ENCODE data around the gene ZNF607.
A peak's percentile ranks its signal among the peaks of the same experiment; 100 is the strongest.
"Not testable (repeated sequence)": the region's sequence is repeated elsewhere in the genome, so short reads cannot be mapped to it uniquely, and the experiment has no call there.

ZNF607 gene

GRCh38 chr19:37719111-37719926 lies at the start of gene ZNF607:
Gene ZNF607, minus strand, starts transcription at chr19:37719761. Its CDS starts 8,143 bp downstream, at chr19:37711618.
- Mint-ChIP-seq H3K9me3 (peaks cover 20% of the 10 kb centered on the region), H3K4me3 (peak within 1 kb of the TSS; percentile 92), H3K27ac (peak within 1 kb of the TSS; percentile 91), H3K36me3 (ENCODE audit: low read depth) (peaks cover 42% of the 10 kb centered on the region), H3K27me3 (no peaks in the 10 kb centered on the region), H3K4me1 (ENCODE audit: low read depth) (peaks cover 21% of the 10 kb centered on the region)
- peak; percentile 89 for DNase-seq

- H3K4me3 Mint-ChIP-seq = no peak overlapping the region
- peaks cover 32% of the 10 kb centered on the region for H3K9me3 Mint-ChIP-seq
- no peak for DNase-seq
- peaks cover 83% of the 10 kb centered on the region for H3K36me3 Mint-ChIP-seq (ENCODE audit: low read depth)
- no peak overlapping the region for H3K27ac Mint-ChIP-seq
- H3K27me3 Mint-ChIP-seq = no peaks in the 10 kb centered on the region
- H3K4me1 Mint-ChIP-seq (ENCODE audit: low read depth) = no peaks in the 10 kb centered on the region
Measured at GRCh38 chr19:37763488-37763887, 43.9 kb upstream of the ZNF607 start.

GRCh38 chr19:37757683-37758082 lies 38.1 kb upstream of the ZNF607 start:
- Mint-ChIP-seq H3K9me3 (peaks cover 34% of the 10 kb centered on the region), H3K36me3 (ENCODE audit: low read depth) (peaks cover 82% of the 10 kb centered on the region)
- DNase-seq; H3K4me3 Mint-ChIP-seq; H3K27ac Mint-ChIP-seq; H3K4me1 Mint-ChIP-seq (ENCODE audit: low read depth); H3K27me3 Mint-ChIP-seq: not testable (repeated sequence)

- H3K27me3 Mint-ChIP-seq = no peaks in the 10 kb centered on the region
- peaks cover 77% of the 10 kb centered on the region for H3K9me3 Mint-ChIP-seq
- H3K4me1 Mint-ChIP-seq (ENCODE audit: low read depth) = no peaks in the 10 kb centered on the region
- peaks cover 94% of the 10 kb centered on the region for H3K36me3 Mint-ChIP-seq (ENCODE audit: low read depth)
- no peak overlapping the region for H3K4me3 Mint-ChIP-seq
- DNase-seq = no peak
- H3K27ac Mint-ChIP-seq = no peak overlapping the region
Measured at GRCh38 chr19:37738371-37738770, 18.8 kb upstream of the ZNF607 start.

GRCh38 chr19:37725181-37725580 lies 5.6 kb upstream of the ZNF607 start:
- H3K9me3 Mint-ChIP-seq = peaks cover 18% of the 10 kb centered on the region
- DNase-seq = no peak
- H3K36me3 Mint-ChIP-seq (ENCODE audit: low read depth) = peaks cover 22% of the 10 kb centered on the region
- H3K4me1 Mint-ChIP-seq (ENCODE audit: low read depth) = no peaks in the 10 kb centered on the region
- H3K27ac Mint-ChIP-seq = no peak overlapping the region
- H3K4me3 Mint-ChIP-seq = no peak overlapping the region
- H3K27me3 Mint-ChIP-seq = no peaks in the 10 kb centered on the region

- H3K27me3 Mint-ChIP-seq = no peaks in the 10 kb centered on the region
- H3K36me3 Mint-ChIP-seq (ENCODE audit: low read depth) = peaks cover 37% of the 10 kb centered on the region
- H3K4me3 Mint-ChIP-seq = peak overlapping the region; percentile 92
- H3K4me1 Mint-ChIP-seq (ENCODE audit: low read depth) = peaks cover 21% of the 10 kb centered on the region
- H3K27ac Mint-ChIP-seq = peak overlapping the region; percentile 91
- no peak for DNase-seq
- peaks cover 22% of the 10 kb centered on the region for H3K9me3 Mint-ChIP-seq
Measured at GRCh38 chr19:37719927-37720265, 335 bp upstream of the ZNF607 start.

- peaks cover 52% of the 10 kb centered on the region for H3K36me3 Mint-ChIP-seq (ENCODE audit: low read depth)
- H3K27ac Mint-ChIP-seq = no peak overlapping the region
- peaks cover 21% of the 10 kb centered on the region for H3K4me1 Mint-ChIP-seq (ENCODE audit: low read depth)
- no peak for DNase-seq
- H3K4me3 Mint-ChIP-seq = peak overlapping the region; percentile 92
- H3K27me3 Mint-ChIP-seq = no peaks in the 10 kb centered on the region
- peaks cover 20% of the 10 kb centered on the region for H3K9me3 Mint-ChIP-seq
Measured at GRCh38 chr19:37718304-37718703, 1.3 kb downstream of the ZNF607 start.

GRCh38 chr19:37716140-37716539 lies 3.4 kb downstream of the ZNF607 start:
- no peaks in the 10 kb centered on the region for H3K27me3 Mint-ChIP-seq
- H3K9me3 Mint-ChIP-seq = peaks cover 30% of the 10 kb centered on the region

GRCh38 chr19:37706052-37706605 lies 13.4 kb downstream of the ZNF607 start:
- H3K27ac Mint-ChIP-seq = no peak overlapping the region
- no peaks in the 10 kb centered on the region for H3K27me3 Mint-ChIP-seq
- H3K9me3 Mint-ChIP-seq = peaks cover 41% of the 10 kb centered on the region
- H3K4me3 Mint-ChIP-seq = no peak overlapping the region
- H3K4me1 Mint-ChIP-seq (ENCODE audit: low read depth) = no peaks in the 10 kb centered on the region
- H3K36me3 Mint-ChIP-seq (ENCODE audit: low read depth) = peaks cover 91% of the 10 kb centered on the region
- no peak for DNase-seq

More at GRCh38 chr19:37716140-37716539, 3.4 kb downstream of the ZNF607 start:
- peaks cover 21% of the 10 kb centered on the region for H3K4me1 Mint-ChIP-seq (ENCODE audit: low read depth)
- no peak overlapping the region for H3K27ac Mint-ChIP-seq
- peaks cover 74% of the 10 kb centered on the region for H3K36me3 Mint-ChIP-seq (ENCODE audit: low read depth)
- DNase-seq = no peak
- no peak overlapping the region for H3K4me3 Mint-ChIP-seq

GRCh38 chr19:37699057-37699456 lies 20.5 kb downstream of the ZNF607 start:
- Mint-ChIP-seq H3K9me3 (peaks cover 54% of the 10 kb centered on the region), H3K4me1 (ENCODE audit: low read depth) (no peaks in the 10 kb centered on the region), H3K27me3 (no peaks in the 10 kb centered on the region), H3K27ac (no peak overlapping the region), H3K36me3 (ENCODE audit: low read depth) (peaks cover 78% of the 10 kb centered on the region), H3K4me3 (no peak overlapping the region)
- no peak for DNase-seq

- DNase-seq = no peak
- Mint-ChIP-seq H3K27ac (no peak overlapping the region), H3K4me3 (no peak overlapping the region), H3K4me1 (ENCODE audit: low read depth) (no peaks in the 10 kb centered on the region), H3K27me3 (no peaks in the 10 kb centered on the region), H3K9me3 (peaks cover 55% of the 10 kb centered on the region), H3K36me3 (ENCODE audit: low read depth) (peaks cover 77% of the 10 kb centered on the region)
Measured at GRCh38 chr19:37698216-37698615, 21.3 kb downstream of the ZNF607 start.

- no peak for DNase-seq
- peaks cover 54% of the 10 kb centered on the region for H3K9me3 Mint-ChIP-seq
- H3K27ac Mint-ChIP-seq = no peak overlapping the region
Measured at GRCh38 chr19:37695144-37695899, 24.2 kb downstream of the ZNF607 start.

GRCh38 chr19:37692956-37693620 lies 26.5 kb downstream of the ZNF607 start:
- H3K9me3 Mint-ChIP-seq = peaks cover 36% of the 10 kb centered on the region
- H3K4me1 Mint-ChIP-seq (ENCODE audit: low read depth) = peaks cover 11% of the 10 kb centered on the region
- H3K36me3 Mint-ChIP-seq (ENCODE audit: low read depth) = peaks cover 61% of the 10 kb centered on the region
- H3K4me3 Mint-ChIP-seq = no peak overlapping the region
- H3K27me3 Mint-ChIP-seq = no peaks in the 10 kb centered on the region
- H3K27ac Mint-ChIP-seq = no peak overlapping the region
- DNase-seq = no peak

More at GRCh38 chr19:37695144-37695899, 24.2 kb downstream of the ZNF607 start:
- H3K27me3 Mint-ChIP-seq = no peaks in the 10 kb centered on the region
- peaks cover 11% of the 10 kb centered on the region for H3K4me1 Mint-ChIP-seq (ENCODE audit: low read depth)
- H3K36me3 Mint-ChIP-seq (ENCODE audit: low read depth) = peaks cover 70% of the 10 kb centered on the region
- H3K4me3 Mint-ChIP-seq = no peak overlapping the region

- DNase-seq = peak; percentile 86
- Mint-ChIP-seq H3K4me3 (peak overlapping the region; percentile 86), H3K4me1 (ENCODE audit: low read depth) (peaks cover 11% of the 10 kb centered on the region), H3K27ac (peak overlapping the region; percentile 86), H3K9me3 (peaks cover 31% of the 10 kb centered on the region), H3K27me3 (no peaks in the 10 kb centered on the region), H3K36me3 (ENCODE audit: low read depth) (peaks cover 59% of the 10 kb centered on the region)
Measured at GRCh38 chr19:37691881-37692504, 27.6 kb downstream of the ZNF607 start.

Measured in activated T-cell treated with anti-CD3 and anti-CD28 coated beads, Interleukin-2, amount 50 U/mL, for 24 hours (primary cell).